Measurements from ENCODE around the gene DOK4. TPM values are rescaled to one million over a fixed set of nuclear protein-coding genes. Genes with fewer than 3 reads are reported as not detected.

Gene DOK4
- total and polyA plus RNA-seq, 2 donors (not counting 1 experiment from before 2014, with no cell fraction given) = 1.6 to 2.5 TPM

GRCh38 chr16:57471209-57471608, 15.1 kb downstream of the DOK4 start:
- Histone ChIP-seq H3K36me3 (replicated peaks in 1 of 2; ENCODE audit: control extremely low read depth in 1 of 2, control insufficient read depth in 1 of 2, extremely low read depth in 1 of 2, insufficient read depth in 2 of 2, low read length in 1 of 2) (peaks cover 7 to 59% of the 10 kb centered on the region in 2 experiments), H2AFZ (ENCODE audit: insufficient read depth, low read depth, low read length, poor library complexity, severe bottlenecking) (no peak overlapping the region), H3K9ac (ENCODE audit: low read length) (no peak overlapping the region), H3K4me3 (ENCODE audit: control extremely low read depth in 1 of 5, extremely low read depth in 1 of 5, insufficient read depth in 1 of 5, low read depth in 2 of 5, low read length in 4 of 5) (no peak overlapping the region), H4K20me1 (ENCODE audit: control insufficient read depth, insufficient read depth, low read length, poor library complexity, severe bottlenecking) (peaks cover 3% of the 10 kb centered on the region), H3K9me3 (ENCODE audit: control extremely low read depth in 1 of 3, control insufficient read depth in 2 of 3, insufficient read depth in 1 of 3, low read length in 2 of 3) (no peaks in the 10 kb centered on the region), H3K4me1 (ENCODE audit: control insufficient read depth in 2 of 2, insufficient read depth in 2 of 2, low read length in 2 of 2) (peaks cover 6 to 13% of the 10 kb centered on the region in 2 donors), H3K27ac (ENCODE audit: low read length in 2 of 2) (no peak overlapping the region), H3K27me3 (replicated peaks in 1 of 4; ENCODE audit: control extremely low read depth in 1 of 4, control insufficient read depth in 3 of 4, insufficient read depth in 4 of 4, low read length in 3 of 4) (no peaks in the 10 kb centered on the region), H3K79me2 (ENCODE audit: control insufficient read depth, insufficient read depth, low read length) (no peaks in the 10 kb centered on the region), H3K4me2 (replicated peaks; ENCODE audit: low read depth, low read length, poor library complexity, severe bottlenecking) (no peak overlapping the region)
- no peak overlapping the region for H3K27ac Mint-ChIP-seq
- ChIA-PET POLR2A (interaction anchor here (0.6 kb wide), 1 partner anchor 40 kb away, joined by 4 read pairs; no protein-coding TSS in a partner anchor), CTCF (interaction anchor here (0.8 to 0.9 kb wide), 2 partner anchors 9 to 49 kb away, joined by 3 read pairs; partner anchors contain the start of gene POLR2C)
- peaks cover 10% of the 10 kb centered on the region for H3K4me1 Mint-ChIP-seq
- no peaks in the 10 kb centered on the region for H3K9me3 Mint-ChIP-seq (ENCODE audit: insufficient read depth)
- DNase-seq = no peak
- no peak overlapping the region for H3K4me3 Mint-ChIP-seq
- no peaks in the 10 kb centered on the region for H3K27me3 Mint-ChIP-seq
- ATAC-seq (ENCODE audit: low read depth) = no peak
- no peak for TF ChIP-seq CTCF (IDR thresholded peaks at IDR 0.05)
- WGBS (ENCODE audit: insufficient coverage) = no CpG with 5 or more reads among the region's 1 CpG
- intact Hi-C loops (cut with micrococcal nuclease) = no loop called here

- H3K36me3 ChIP-seq (replicated peaks in 1 of 2; ENCODE audit: control extremely low read depth in 1 of 2, control insufficient read depth in 1 of 2, extremely low read depth in 1 of 2, insufficient read depth in 2 of 2, low read length in 1 of 2) = peaks cover 7 to 64% of the 10 kb centered on the region in 2 experiments
- no peak for DNase-seq
- POLR2A ChIA-PET = no interaction called here
These were observed 15.6 kb downstream of the DOK4 start for GRCh38 chr16:57470711-57471110.

More at GRCh38 chr16:57470711-57471110, 15.6 kb downstream of the DOK4 start:
- Mint-ChIP-seq H3K9me3 (ENCODE audit: insufficient read depth) (no peaks in the 10 kb centered on the region), H3K4me1 (peaks cover 10% of the 10 kb centered on the region), H3K4me3 (no peak overlapping the region), H3K27ac (no peak overlapping the region), H3K27me3 (no peaks in the 10 kb centered on the region)
- Histone ChIP-seq H3K9ac (ENCODE audit: low read length) (no peak overlapping the region), H3K27me3 (replicated peaks in 1 of 4; ENCODE audit: control extremely low read depth in 1 of 4, control insufficient read depth in 3 of 4, insufficient read depth in 4 of 4, low read length in 3 of 4) (no peaks in the 10 kb centered on the region), H3K79me2 (ENCODE audit: control insufficient read depth, insufficient read depth, low read length) (no peaks in the 10 kb centered on the region), H3K9me3 (ENCODE audit: control extremely low read depth in 1 of 3, control insufficient read depth in 2 of 3, insufficient read depth in 1 of 3, low read length in 2 of 3) (no peaks in the 10 kb centered on the region), H4K20me1 (ENCODE audit: control insufficient read depth, insufficient read depth, low read length, poor library complexity, severe bottlenecking) (peaks cover 7% of the 10 kb centered on the region), H3K27ac (ENCODE audit: low read length in 2 of 2) (no peak overlapping the region), H2AFZ (ENCODE audit: insufficient read depth, low read depth, low read length, poor library complexity, severe bottlenecking) (no peak overlapping the region), H3K4me3 (ENCODE audit: control extremely low read depth in 1 of 5, extremely low read depth in 1 of 5, insufficient read depth in 1 of 5, low read depth in 2 of 5, low read length in 4 of 5) (no peak overlapping the region), H3K4me2 (replicated peaks; ENCODE audit: low read depth, low read length, poor library complexity, severe bottlenecking) (no peak overlapping the region), H3K4me1 (ENCODE audit: control insufficient read depth in 2 of 2, insufficient read depth in 2 of 2, low read length in 2 of 2) (peaks cover 1 to 8% of the 10 kb centered on the region in 2 donors)
- CTCF ChIA-PET = interaction anchor here (0.7 to 0.9 kb wide), 3 partner anchors 9 to 50 kb away, joined by 3 read pairs; partner anchors contain the start of gene POLR2C
- 93% methylated on average over 6 of the region's 6 CpGs for WGBS (ENCODE audit: insufficient coverage)
- intact Hi-C loops (cut with micrococcal nuclease) = no loop called here
- TF ChIP-seq EZH2 (IDR thresholded peaks at IDR 0.05; ENCODE audit: borderline replicate concordance, insufficient read depth, low read depth, low read length, poor library complexity, severe bottlenecking) = no peak
- no peak for ATAC-seq (ENCODE audit: low read depth)
